Retina (tissue), 1 donor: ENCODE measurements around the gene UVRAG.

Experiments used
- DNase-seq: peaks from one replicate; pipeline ENCODE4 v3.0.0-alpha.2; 2016

Gene UVRAG

GRCh38 chr11:76155500-76156227, 340.7 kb downstream of the UVRAG start:
- DNase-seq: no peak

DNA sequence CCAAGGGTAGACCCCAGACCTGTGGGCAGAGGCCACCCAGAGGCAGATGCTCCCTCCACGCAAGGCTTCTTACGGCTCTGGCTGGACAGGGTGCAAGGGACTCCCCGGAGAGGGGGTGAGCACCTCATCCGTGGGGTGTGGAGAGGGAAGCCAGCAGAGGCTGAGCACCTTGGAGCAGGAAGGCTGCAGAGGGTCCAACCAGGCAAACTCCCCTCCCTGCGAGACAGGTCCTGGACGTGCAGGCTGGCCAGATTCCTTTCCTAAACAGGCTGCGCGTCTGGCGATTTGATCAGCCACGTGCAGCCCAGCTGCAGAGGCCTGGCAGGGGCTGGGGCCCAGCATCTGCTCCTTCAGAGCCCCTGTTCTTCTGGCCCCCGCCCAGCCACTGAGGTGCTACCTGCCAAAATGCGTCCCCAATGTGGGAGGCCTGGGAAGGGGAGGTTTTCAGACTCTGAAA, 342.0 kb downstream of the UVRAG start:
- no peak for DNase-seq

- DNase-seq: no peak
These were observed 342.9 kb downstream of the UVRAG start for GRCh38 chr11:76157891-76158290.

DNA sequence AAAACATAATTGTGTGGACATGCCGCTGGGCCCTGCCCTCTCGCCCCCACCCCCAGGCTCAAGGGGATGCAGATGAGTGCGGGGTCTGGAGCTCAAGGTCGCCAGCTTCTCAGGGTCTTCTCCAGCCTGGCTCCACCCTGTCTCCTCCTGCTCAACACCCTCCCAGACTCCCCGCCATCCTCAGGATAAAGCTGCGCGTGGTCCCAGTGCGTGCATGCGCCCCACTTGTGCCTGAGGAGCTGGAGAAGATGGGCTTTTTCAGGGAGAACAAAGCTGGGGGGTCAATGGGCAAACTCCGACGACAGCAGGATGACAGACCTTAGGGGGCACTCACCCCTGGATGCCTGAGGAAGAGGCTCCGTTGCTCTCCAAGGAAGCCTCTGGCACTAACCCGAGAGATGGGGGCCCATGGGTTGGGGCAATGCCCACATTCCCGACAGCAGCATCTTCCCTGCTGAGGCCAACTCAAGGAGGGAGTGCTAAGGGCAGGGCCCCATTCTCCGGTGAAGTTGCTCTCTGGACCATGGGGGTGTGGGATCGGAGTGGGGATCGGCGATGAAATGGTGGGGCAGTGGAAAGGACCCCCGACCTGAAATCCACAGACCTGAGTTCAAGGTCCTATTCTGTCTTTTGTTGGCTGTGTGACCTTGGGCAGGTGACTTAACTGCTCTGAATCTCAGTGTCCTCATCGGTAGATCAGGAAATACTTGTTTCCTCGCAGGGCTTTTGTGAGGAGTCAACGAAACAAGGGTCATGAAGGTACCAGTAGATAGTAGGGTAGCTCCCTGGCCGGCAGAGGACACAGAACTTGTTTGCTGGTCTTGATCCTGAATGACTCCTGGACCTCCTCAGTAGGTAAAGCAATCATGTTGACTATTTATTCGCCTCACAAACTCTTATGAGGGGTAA, 343.6 kb downstream of the UVRAG start:
- DNase-seq: no peak

- no peak for DNase-seq
These were observed 344.4 kb downstream of the UVRAG start for GRCh38 chr11:76159303-76159937.

- no peak for DNase-seq
These were observed 345.1 kb downstream of the UVRAG start for GRCh38 chr11:76159983-76160661.

GRCh38 chr11:76160856-76161255, 345.8 kb downstream of the UVRAG start:
- DNase-seq: no peak

- DNase-seq: peak; percentile 49
These were observed 346.4 kb downstream of the UVRAG start for GRCh38 chr11:76161261-76161961.

- DNase-seq: no peak
These were observed 347.6 kb downstream of the UVRAG start for GRCh38 chr11:76162336-76163288.

DNA sequence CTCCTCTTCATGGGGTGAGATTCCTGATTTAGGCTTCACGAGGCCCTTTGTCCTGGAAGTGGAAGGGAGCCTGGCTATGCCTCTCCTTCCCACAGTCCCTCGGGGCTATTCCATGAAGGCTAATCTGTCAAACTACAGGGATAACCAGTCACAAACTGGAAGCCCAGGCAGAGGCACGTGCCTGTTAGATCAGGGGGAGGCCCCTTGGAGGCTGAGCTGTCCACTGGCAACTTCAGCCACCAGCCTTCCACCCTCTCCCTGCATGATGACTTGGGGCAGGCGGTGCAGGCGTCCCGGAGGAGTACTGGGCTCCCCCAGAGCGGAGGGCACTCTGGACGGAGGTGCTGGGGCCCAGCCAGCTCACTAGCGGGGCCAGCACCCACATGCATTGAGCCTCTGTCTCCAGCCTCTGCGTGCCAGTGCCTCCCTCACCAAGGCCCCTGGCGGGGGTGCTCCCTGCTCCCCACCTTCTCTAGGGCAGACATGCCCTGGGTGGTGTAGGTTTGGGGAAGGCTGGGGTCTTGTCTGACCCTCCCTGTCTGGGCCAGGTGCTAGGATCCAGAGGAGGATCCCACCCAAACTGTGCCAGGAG, 348.4 kb downstream of the UVRAG start:
- DNase-seq: no peak

GRCh38 chr11:76164081-76164480, 349.1 kb downstream of the UVRAG start:
- DNase-seq: no peak

DNA sequence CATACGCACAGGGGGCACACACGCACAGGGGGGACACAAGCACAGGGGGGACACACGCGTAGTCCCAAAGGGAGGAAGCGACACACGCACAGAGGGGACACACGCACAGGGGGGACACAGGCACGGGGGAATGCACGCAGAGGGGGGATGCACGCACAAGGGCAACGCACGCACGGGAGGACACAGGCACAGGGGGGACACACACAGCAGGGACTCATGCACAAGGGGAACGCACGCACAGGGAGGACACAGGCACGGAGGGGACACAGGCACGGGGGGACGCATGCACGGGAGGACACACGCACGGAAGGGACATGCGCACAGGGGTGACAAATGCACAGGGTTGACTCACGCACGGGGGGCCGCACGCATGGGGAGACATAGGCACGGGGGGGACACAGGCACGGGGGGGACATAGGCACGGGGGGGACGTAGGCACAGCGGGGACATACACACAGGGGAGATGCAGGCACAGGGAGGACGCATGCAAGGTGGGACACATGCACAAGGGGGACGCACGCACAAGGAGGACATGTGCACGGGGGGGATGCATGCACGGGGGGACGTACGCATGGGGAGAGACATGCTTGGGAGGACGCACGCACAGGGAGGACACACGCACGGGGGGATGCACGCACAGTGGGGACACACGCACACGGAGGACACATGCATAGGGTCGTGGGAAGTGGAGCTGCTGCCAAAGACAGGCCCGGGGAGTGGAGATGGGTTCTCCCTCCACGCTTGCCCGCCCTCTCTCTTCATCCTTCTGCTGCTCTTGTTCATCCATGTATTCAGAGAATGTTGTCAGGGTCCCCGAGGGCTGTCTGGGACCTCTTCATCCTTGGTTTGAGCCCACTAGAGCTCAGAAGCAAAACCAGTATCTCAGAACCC, 350.1 kb downstream of the UVRAG start:
- no peak for DNase-seq

DNA sequence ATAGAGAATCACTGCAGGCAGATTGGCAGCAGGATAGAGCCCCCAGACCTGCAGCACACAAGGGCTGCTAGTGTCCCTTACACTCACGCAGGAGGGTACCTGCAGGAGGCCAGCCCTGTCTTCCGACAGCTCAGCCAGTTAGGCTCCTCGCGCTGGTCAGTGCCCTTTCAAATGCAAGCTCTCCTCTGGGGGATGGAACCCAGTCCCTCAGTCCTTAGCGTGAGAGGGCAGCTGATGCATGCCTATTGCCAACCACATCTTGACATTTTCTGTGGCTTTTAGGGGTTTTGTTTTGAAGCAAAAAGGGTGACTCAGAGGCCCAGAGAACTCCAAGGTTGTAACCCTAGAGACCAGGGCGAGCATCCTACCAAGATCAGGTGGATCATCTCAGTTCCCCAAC, 351.3 kb downstream of the UVRAG start:
- no peak for DNase-seq

DNA sequence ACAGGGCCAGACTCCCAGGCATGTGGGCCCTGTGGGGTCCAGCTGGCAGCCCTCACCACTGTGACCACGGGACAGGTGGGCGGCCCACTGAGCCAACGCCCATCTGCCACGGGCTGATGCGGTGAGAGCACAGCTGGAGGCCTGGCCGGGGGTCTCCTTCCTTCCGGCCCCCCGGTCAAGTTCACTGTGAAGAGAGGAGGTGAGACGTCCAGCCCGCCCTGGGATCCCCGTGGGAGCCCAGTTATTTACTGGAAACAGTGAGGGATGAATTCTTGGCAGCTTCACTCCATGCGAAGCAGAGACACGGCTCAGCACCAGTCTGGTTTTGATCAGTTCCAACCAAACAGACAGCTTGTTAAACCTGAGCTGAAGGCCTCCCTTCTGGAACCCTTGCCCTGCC, 352.6 kb downstream of the UVRAG start:
- no peak for DNase-seq

DNA sequence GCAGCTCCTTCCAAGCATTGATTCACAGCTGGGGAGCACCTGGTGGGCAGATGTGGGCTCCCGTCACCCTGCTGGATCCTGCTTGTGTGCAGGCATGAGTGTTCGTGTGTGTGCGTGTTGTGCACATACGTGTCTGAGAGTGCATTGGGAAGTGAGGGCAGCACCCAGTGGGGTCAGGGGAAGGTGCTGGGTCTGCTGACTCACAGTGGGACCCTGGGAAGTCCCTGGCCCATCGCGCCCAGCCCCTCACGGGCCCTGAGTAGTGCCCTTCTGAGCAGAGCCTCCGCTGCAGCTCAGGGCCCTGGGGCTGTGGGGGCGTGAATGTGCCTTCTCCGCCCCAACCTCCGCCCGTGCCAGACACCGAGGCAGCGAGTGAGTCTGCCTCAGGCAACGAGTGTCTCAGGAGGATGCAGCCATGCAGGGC, 354.5 kb downstream of the UVRAG start:
- no peak for DNase-seq

GRCh38 chr11:76170468-76170867, 355.5 kb downstream of the UVRAG start:
- no peak for DNase-seq

DNA sequence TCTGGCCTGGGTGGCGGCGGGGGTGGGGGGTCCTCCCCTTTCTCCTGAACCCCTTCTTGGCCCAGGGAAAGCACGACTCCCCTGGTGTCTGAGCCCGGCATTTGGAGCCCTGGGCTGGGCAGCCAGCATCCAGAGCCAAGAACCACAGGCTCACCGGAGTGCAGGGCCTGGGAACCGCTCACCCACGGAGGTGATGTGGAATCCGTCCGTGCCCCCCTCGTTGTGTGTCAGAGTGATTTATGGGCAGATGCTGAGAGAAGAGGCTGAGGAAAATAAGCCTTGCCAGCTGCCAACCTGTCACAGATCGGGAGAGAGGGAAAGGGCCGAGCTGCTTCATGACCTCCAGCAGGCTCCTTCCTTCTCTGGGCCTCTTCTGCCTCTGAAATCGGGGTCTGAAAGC, 357.6 kb downstream of the UVRAG start:
- no peak for DNase-seq

DNA sequence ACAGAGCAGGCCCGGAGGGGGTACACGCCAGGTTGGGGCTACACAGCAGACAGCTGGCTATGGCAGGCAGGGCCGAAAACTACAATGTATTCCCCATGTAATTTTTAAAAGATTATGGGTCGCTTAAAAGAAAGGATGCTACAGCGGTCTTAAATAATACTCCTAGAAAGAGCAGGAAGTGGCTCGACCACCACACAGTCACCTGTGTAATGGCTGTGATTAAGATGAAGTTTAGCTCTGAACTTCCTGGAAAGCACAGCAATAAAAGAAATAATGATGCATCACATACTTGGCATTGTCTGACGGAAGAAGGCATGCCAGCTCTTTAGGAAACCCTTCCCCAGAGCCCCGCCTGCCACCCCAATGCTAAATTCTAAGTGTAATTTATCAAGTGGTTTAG, 358.7 kb downstream of the UVRAG start:
- DNase-seq: no peak

GRCh38 chr11:76174330-76174729, 359.3 kb downstream of the UVRAG start:
- DNase-seq: no peak

DNA sequence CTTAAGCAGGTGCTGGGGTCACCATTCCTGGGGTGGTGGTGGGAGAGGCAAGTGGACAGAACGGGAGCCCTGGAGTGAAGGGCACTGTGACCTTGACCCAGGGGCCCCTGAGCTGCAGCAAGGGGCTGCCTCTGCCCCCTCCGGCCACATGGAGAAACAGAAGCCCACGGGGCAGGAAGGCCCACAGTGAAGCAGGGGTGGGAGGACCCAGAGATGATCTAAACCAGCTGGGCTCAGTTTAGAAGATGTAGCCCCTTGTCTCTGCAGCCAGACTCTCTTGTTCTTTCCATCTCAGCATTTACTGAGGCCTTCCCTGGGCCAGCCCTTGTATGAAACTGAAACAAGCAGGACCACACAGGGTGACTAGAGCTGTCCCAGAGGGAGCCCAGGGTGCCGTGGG, 360.8 kb downstream of the UVRAG start:
- no peak for DNase-seq
